HEK293 (cell line): ENCODE results near the gene FOXF1.

Experiments used
- CTCF ChIA-PET: fragments of 350-600 bp; formaldehyde crosslinking; extraction: SDS; loops from one replicate; lab custom pipeline; 2021; ENCODE audit warnings: antibody characterized with exemption; lab: Yijun Ruan, JAX
- POLR2A ChIA-PET: fragments of 300-600 bp; formaldehyde crosslinking; extraction: SDS; loops from one replicate; lab custom pipeline; 2020; ENCODE audit warnings: antibody characterized with exemption, inconsistent platforms; lab: Yijun Ruan, JAX
- H3K27ac ChIP-seq: fragments of 200-500 bp; sonication (Bioruptor generic); 2 replicates; pipeline ENCODE4 v1.5.1; 2014; ENCODE audit warnings: low read depth, low read length, control low read depth, inconsistent platforms; ENCODE audit errors: extremely low read depth
- H3K36me3 ChIP-seq, 2 experiments: fragments of 200-500 bp in 1 of 2; sonication (Bioruptor generic) in 1 of 2; 1 replicate in 1 of 2; 2 replicates in 1 of 2; pipeline ENCODE4 v1.5.1; 2014 to 2017; ENCODE audit warnings: inconsistent platforms in 2 of 2, low read length in 2 of 2; ENCODE audit not compliant: control insufficient read depth in 2 of 2, insufficient read depth in 1 of 2
- H3K4me1 ChIP-seq: fragments of 200-500 bp; sonication (Bioruptor generic); 2 replicates; pipeline ENCODE4 v1.5.1; 2014; ENCODE audit warnings: mild to moderate bottlenecking, low read length, inconsistent platforms; ENCODE audit not compliant: control insufficient read depth, insufficient read depth
- H3K4me3 ChIP-seq: 2 replicates; pipeline ENCODE4 v1.5.1; 2011; ENCODE audit warnings: low read depth, mild to moderate bottlenecking, control low read depth, low read length, moderate library complexity
- H3K9me3 ChIP-seq: fragments of 200-500 bp; sonication (Bioruptor generic); 2 replicates; pipeline ENCODE4 v1.5.1; 2014; ENCODE audit warnings: low read depth, low read length, inconsistent platforms; ENCODE audit not compliant: control insufficient read depth, insufficient read depth
- EGR2 ChIP-seq: fragments of 450-650 bp; formaldehyde crosslinking; IDR thresholded peaks from 2 replicates; pipeline ENCODE4 v1.5.1; 2016; ENCODE audit warnings: low read depth, missing biosample characterization, missing genetic modification characterization
- FEZF1 ChIP-seq: fragments of 450-650 bp; formaldehyde crosslinking; IDR thresholded peaks from 2 replicates; pipeline ENCODE4 v1.5.1; 2016; ENCODE audit warnings: missing biosample characterization, missing genetic modification characterization
- HOXD13 ChIP-seq: sonication (generic); formaldehyde crosslinking; IDR thresholded peaks from 2 replicates; pipeline ENCODE4 v1.8.0; 2022; ENCODE audit warnings: missing genetic modification reagents, borderline replicate concordance
- RBAK ChIP-seq: fragments of 450-650 bp; formaldehyde crosslinking; IDR thresholded peaks from 2 replicates; pipeline ENCODE4 v1.5.1; 2016; ENCODE audit warnings: missing biosample characterization, missing genetic modification characterization
- SCRT1 ChIP-seq: fragments of 450-650 bp; formaldehyde crosslinking; IDR thresholded peaks from 2 replicates; pipeline ENCODE4 v1.5.1; 2016; ENCODE audit warnings: missing biosample characterization, missing genetic modification characterization, borderline replicate concordance
- SCRT2 ChIP-seq: fragments of 450-650 bp; formaldehyde crosslinking; IDR thresholded peaks from 2 replicates; pipeline ENCODE4 v1.5.1; 2016; ENCODE audit warnings: missing biosample characterization, missing genetic modification characterization
- SP2 ChIP-seq: fragments of 450-650 bp; formaldehyde crosslinking; IDR thresholded peaks from 2 replicates; pipeline ENCODE4 v1.5.1; 2016; ENCODE audit warnings: missing biosample characterization, missing genetic modification characterization
- YY2 ChIP-seq: fragments of 450-650 bp; formaldehyde crosslinking; IDR thresholded peaks from 2 replicates; pipeline ENCODE4 v1.5.1; 2016; ENCODE audit warnings: missing biosample characterization, missing genetic modification characterization
- ZBTB8A ChIP-seq: fragments of 450-650 bp; formaldehyde crosslinking; IDR thresholded peaks from 2 replicates; pipeline ENCODE4 v1.5.1; 2016; ENCODE audit warnings: missing biosample characterization, missing genetic modification characterization
- ZNF114 ChIP-seq: fragments of 450-650 bp; formaldehyde crosslinking; IDR thresholded peaks from 2 replicates; pipeline ENCODE4 v1.5.0; 2017; ENCODE audit warnings: missing biosample characterization, missing genetic modification characterization
- ZNF157 ChIP-seq: fragments of 450-650 bp; formaldehyde crosslinking; IDR thresholded peaks from 2 replicates; pipeline ENCODE4 v1.5.1; 2016; ENCODE audit warnings: missing biosample characterization, missing genetic modification characterization
- ZNF184 ChIP-seq: fragments of 450-650 bp; IDR thresholded peaks from 2 replicates; pipeline ENCODE4 v1.5.1; 2018; ENCODE audit warnings: missing biosample characterization, mild to moderate bottlenecking, missing genetic modification characterization
- ZNF248 ChIP-seq: fragments of 450-650 bp; formaldehyde crosslinking; IDR thresholded peaks from 2 replicates; pipeline ENCODE4 v1.5.1; 2017; ENCODE audit warnings: missing biosample characterization, missing genetic modification characterization
- ZNF354C ChIP-seq: fragments of 450-650 bp; formaldehyde crosslinking; IDR thresholded peaks from 2 replicates; pipeline ENCODE4 v1.5.1; 2016; ENCODE audit warnings: missing biosample characterization, missing genetic modification characterization, low read depth, borderline replicate concordance
- ZNF530 ChIP-seq: fragments of 450-650 bp; formaldehyde crosslinking; IDR thresholded peaks from 2 replicates; pipeline ENCODE4 v1.5.1; 2016; ENCODE audit warnings: low read depth, missing biosample characterization, missing genetic modification characterization
- ZNF600 ChIP-seq: fragments of 450-650 bp; formaldehyde crosslinking; IDR thresholded peaks from 2 replicates; pipeline ENCODE4 v1.5.1; 2016; ENCODE audit warnings: missing biosample characterization, missing genetic modification characterization
- ZNF610 ChIP-seq: fragments of 450-650 bp; formaldehyde crosslinking; IDR thresholded peaks from 2 replicates; pipeline ENCODE4 v1.5.1; 2016; ENCODE audit warnings: missing biosample characterization, missing genetic modification characterization, borderline replicate concordance
- ZNF677 ChIP-seq: fragments of 450-650 bp; IDR thresholded peaks from 2 replicates; pipeline ENCODE4 v1.5.0; 2018; ENCODE audit warnings: missing biosample characterization, mild to moderate bottlenecking, missing genetic modification characterization, moderate library complexity
- ZNF776 ChIP-seq: fragments of 450-650 bp; formaldehyde crosslinking; IDR thresholded peaks from 2 replicates; pipeline ENCODE4 v1.5.0; 2017; ENCODE audit warnings: missing biosample characterization, missing genetic modification characterization, borderline replicate concordance
- ZNF792 ChIP-seq: fragments of 450-650 bp; formaldehyde crosslinking; IDR thresholded peaks from 2 replicates; pipeline ENCODE4 v1.5.1; 2016; ENCODE audit warnings: missing biosample characterization, missing genetic modification characterization
- ZXDB ChIP-seq: fragments of 450-650 bp; formaldehyde crosslinking; IDR thresholded peaks from 2 replicates; pipeline ENCODE4 v1.5.1; 2016; ENCODE audit warnings: missing biosample characterization, missing genetic modification characterization
- TF ChIP-seq, protein P1 (sequence below): fragments of 450-650 bp; formaldehyde crosslinking; IDR thresholded peaks from 2 replicates; pipeline ENCODE4 v1.5.1; 2016; ENCODE audit warnings: missing biosample characterization, missing genetic modification characterization, low read depth
- TF ChIP-seq, protein P2 (sequence below): fragments of 450-650 bp; formaldehyde crosslinking; IDR thresholded peaks from 2 replicates; pipeline ENCODE4 v1.5.1; 2016; ENCODE audit warnings: missing biosample characterization, missing genetic modification characterization
- TF ChIP-seq, protein P3 (sequence below): fragments of 450-650 bp; formaldehyde crosslinking; IDR thresholded peaks from 2 replicates; pipeline ENCODE4 v1.5.1; 2016; ENCODE audit warnings: missing biosample characterization, missing genetic modification characterization

Gene FOXF1

DNA sequence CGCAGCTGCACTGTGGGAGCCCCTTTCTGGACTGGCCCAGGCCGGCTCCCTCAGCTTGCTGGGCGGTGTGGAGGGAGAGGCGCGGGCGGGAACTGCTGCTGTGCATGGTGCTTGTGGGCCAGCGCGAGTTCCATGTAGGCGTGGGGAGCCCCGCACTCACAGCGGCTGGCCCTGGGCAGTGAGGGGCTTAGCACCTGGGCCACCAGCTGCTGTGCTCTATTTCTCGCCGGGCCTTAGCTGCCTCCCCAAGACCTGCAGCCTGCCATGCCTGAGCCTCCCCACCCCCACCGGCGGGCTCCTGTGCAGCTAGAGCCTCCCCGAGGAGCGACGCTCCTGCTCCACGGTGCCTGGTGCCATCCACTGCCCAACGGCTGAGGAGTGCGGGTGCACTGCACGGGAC is 43.0 kb downstream of the FOXF1 start:
- TF ChIP-seq SP2 (tag by site-specific recombination) (no peak), ZNF114 (tag by site-specific recombination) (no peak), ZNF677 (tag by site-specific recombination) (no peak), ZNF776 (tag by site-specific recombination) (no peak), SCRT2 (tag by site-specific recombination) (no peak), ZXDB (tag by site-specific recombination) (no peak), ZNF354C (no peak), ZNF792 (tag by site-specific recombination) (no peak), YY2 (tag by site-specific recombination) (no peak), ZNF184 (tag by site-specific recombination) (no peak), FEZF1 (tag by site-specific recombination) (no peak), EGR2 (tag by site-specific recombination) (no peak), SCRT1 (no peak), ZBTB8A (no peak), ZNF248 (tag by site-specific recombination) (no peak), ZNF610 (tag by site-specific recombination) (no peak), HOXD13 (CRISPR knock-in tag) (no peak)
- TF ChIP-seq, protein P1, sequence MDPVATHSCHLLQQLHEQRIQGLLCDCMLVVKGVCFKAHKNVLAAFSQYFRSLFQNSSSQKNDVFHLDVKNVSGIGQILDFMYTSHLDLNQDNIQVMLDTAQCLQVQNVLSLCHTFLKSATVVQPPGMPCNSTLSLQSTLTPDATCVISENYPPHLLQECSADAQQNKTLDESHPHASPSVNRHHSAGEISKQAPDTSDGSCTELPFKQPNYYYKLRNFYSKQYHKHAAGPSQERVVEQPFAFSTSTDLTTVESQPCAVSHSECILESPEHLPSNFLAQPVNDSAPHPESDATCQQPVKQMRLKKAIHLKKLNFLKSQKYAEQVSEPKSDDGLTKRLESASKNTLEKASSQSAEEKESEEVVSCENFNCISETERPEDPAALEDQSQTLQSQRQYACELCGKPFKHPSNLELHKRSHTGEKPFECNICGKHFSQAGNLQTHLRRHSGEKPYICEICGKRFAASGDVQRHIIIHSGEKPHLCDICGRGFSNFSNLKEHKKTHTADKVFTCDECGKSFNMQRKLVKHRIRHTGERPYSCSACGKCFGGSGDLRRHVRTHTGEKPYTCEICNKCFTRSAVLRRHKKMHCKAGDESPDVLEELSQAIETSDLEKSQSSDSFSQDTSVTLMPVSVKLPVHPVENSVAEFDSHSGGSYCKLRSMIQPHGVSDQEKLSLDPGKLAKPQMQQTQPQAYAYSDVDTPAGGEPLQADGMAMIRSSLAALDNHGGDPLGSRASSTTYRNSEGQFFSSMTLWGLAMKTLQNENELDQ (tag by site-specific recombination) = no peak
- Histone ChIP-seq H3K36me3 (peaks cover under 1 to 55% of the 10 kb centered on the region in 2 experiments; a peak in 2 of 3 replicates), H3K27ac (no peak overlapping the region), H3K4me1 (no peaks in the 10 kb centered on the region), H3K4me3 (no peak overlapping the region), H3K9me3 (no peaks in the 10 kb centered on the region)
- CTCF ChIA-PET = no interaction called here
- POLR2A ChIA-PET = no interaction called here

GRCh38 chr16:86554599-86554916 is 44.2 kb downstream of the FOXF1 start:
- peaks cover 0 to 43% of the 10 kb centered on the region in 2 experiments; a peak in 1 of 3 replicates for H3K36me3 ChIP-seq
- ChIA-PET CTCF (interaction anchor here (0.8 to 1.2 kb wide), 2 partner anchors 10 to 724 kb away, joined by 3 read pairs; no protein-coding TSS in a partner anchor), POLR2A (no interaction called here)
- no peaks in the 10 kb centered on the region for H3K4me1 ChIP-seq
- H3K4me3 ChIP-seq = peak overlapping the region; percentile 84
- no peak for TF ChIP-seq ZNF157 (tag by site-specific recombination)
- TF ChIP-seq, protein P2, sequence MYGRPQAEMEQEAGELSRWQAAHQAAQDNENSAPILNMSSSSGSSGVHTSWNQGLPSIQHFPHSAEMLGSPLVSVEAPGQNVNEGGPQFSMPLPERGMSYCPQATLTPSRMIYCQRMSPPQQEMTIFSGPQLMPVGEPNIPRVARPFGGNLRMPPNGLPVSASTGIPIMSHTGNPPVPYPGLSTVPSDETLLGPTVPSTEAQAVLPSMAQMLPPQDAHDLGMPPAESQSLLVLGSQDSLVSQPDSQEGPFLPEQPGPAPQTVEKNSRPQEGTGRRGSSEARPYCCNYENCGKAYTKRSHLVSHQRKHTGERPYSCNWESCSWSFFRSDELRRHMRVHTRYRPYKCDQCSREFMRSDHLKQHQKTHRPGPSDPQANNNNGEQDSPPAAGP (tag by site-specific recombination) = no peak
- TF ChIP-seq RBAK (tag by site-specific recombination) = 0 out of 2 replicates have a peak, but pooled peaks have one; percentile 13
- TF ChIP-seq ZNF600 = no peak
- TF ChIP-seq ZNF530 = no peak
- TF ChIP-seq, protein P3, sequence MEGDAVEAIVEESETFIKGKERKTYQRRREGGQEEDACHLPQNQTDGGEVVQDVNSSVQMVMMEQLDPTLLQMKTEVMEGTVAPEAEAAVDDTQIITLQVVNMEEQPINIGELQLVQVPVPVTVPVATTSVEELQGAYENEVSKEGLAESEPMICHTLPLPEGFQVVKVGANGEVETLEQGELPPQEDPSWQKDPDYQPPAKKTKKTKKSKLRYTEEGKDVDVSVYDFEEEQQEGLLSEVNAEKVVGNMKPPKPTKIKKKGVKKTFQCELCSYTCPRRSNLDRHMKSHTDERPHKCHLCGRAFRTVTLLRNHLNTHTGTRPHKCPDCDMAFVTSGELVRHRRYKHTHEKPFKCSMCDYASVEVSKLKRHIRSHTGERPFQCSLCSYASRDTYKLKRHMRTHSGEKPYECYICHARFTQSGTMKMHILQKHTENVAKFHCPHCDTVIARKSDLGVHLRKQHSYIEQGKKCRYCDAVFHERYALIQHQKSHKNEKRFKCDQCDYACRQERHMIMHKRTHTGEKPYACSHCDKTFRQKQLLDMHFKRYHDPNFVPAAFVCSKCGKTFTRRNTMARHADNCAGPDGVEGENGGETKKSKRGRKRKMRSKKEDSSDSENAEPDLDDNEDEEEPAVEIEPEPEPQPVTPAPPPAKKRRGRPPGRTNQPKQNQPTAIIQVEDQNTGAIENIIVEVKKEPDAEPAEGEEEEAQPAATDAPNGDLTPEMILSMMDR (tag by site-specific recombination) = 0 out of 2 replicates have a peak, but pooled peaks have one; percentile 33
- H3K9me3 ChIP-seq = no peaks in the 10 kb centered on the region
- H3K27ac ChIP-seq = peak overlapping the region; percentile 20; the same call in 1 of the 2 replicates
